Cardiac septum (tissue), 1 donor: ENCODE data around the gene ZNF641. TPM values are rescaled to one million over a fixed set of nuclear protein-coding genes. Genes with fewer than 3 reads are reported as not detected.
"Not testable (repeated sequence)": the region's sequence is repeated elsewhere in the genome, so short reads cannot be mapped to it uniquely, and the experiment has no call there.

Experiments
- DNase-seq: peaks from one replicate; pipeline ENCODE4 v3.0.0-alpha.2; 2020; ENCODE audit warnings: low spot score
- intact Hi-C: fragments of 100-400 bp; cut with DNase I; formaldehyde crosslinking; loops from one replicate; pipeline ENCODE4 v1.14.0; 2022
- total RNA-seq: library from RNA; stranded (reverse); fragmentation: NEBNext Ultra II Directional; extraction: Animal tissue kit (Norgen Biotek cat#: 25700); gene quantifications from one replicate; pipeline ENCODE4 v1.2.1, GENCODE V29; 2021
- donor health status: DM: no; HTN: no; CAD: no.

Gene ZNF641
- total RNA-seq, 1 donor from 2014 or later, result 15.3 TPM

GRCh38 chr12:48339442-48340117 is 11.1 kb downstream of the ZNF641 start:
- intact Hi-C loops, result no loop called here
- DNase-seq, result no peak

GRCh38 chr12:48336564-48336963 is 14.2 kb downstream of the ZNF641 start:
- DNase-seq, result no peak
- intact Hi-C loops, result no loop called here

- intact Hi-C loops, result no loop called here
- no peak for DNase-seq
These were observed 14.7 kb downstream of the ZNF641 start for GRCh38 chr12:48336061-48336460.

GRCh38 chr12:48334808-48335207 is 15.9 kb downstream of the ZNF641 start:
- no peak for DNase-seq
- intact Hi-C loops, result no loop called here

- intact Hi-C loops, DNase-seq: not testable (repeated sequence)
These were observed 17.0 kb downstream of the ZNF641 start for GRCh38 chr12:48333680-48334079.

- intact Hi-C loops, result no loop called here
- no peak for DNase-seq
These were observed 19.3 kb downstream of the ZNF641 start for GRCh38 chr12:48331399-48331798.

- DNase-seq, result no peak
- intact Hi-C loops, result no loop called here
These were observed 21.4 kb downstream of the ZNF641 start for GRCh38 chr12:48329199-48329939.

GRCh38 chr12:48316491-48316890 is 34.2 kb downstream of the ZNF641 start:
- intact Hi-C loops, result no loop called here
- DNase-seq, result no peak

- intact Hi-C loops, result no loop called here
- DNase-seq, result no peak
These were observed 39.4 kb downstream of the ZNF641 start for GRCh38 chr12:48311313-48311712.

- DNase-seq, result no peak
- intact Hi-C loops, result no loop called here
These were observed 43.5 kb downstream of the ZNF641 start for GRCh38 chr12:48307269-48307668.

- DNase-seq, result no peak
- intact Hi-C loops, result no loop called here
These were observed 45.5 kb downstream of the ZNF641 start for GRCh38 chr12:48305190-48305589.

- DNase-seq, result no peak
- intact Hi-C loops, result no loop called here
These were observed 48.4 kb downstream of the ZNF641 start for GRCh38 chr12:48302161-48302911.

GRCh38 chr12:48300774-48301173 is 49.9 kb downstream of the ZNF641 start:
- DNase-seq, result no peak
- intact Hi-C loops, result no loop called here

- peak; percentile 78 for DNase-seq
- intact Hi-C loops, result loop anchor here (2.0 kb wide), 1 partner anchor 52 kb away; no protein-coding TSS in a partner anchor
These were observed 54.0 kb downstream of the ZNF641 start for GRCh38 chr12:48296586-48297282.

GRCh38 chr12:48292040-48292439 is 58.7 kb downstream of the ZNF641 start:
- no peak for DNase-seq
- intact Hi-C loops, result no loop called here

GRCh38 chr12:48291511-48291910 is 59.2 kb downstream of the ZNF641 start:
- no peak for DNase-seq
- intact Hi-C loops, result no loop called here

GRCh38 chr12:48288387-48289268 is 62.1 kb downstream of the ZNF641 start:
- no peak for DNase-seq
- intact Hi-C loops, result no loop called here
